HepG2 (cell line): ENCODE data around the gene ZGRF1. TPM values are rescaled to one million over a fixed set of nuclear protein-coding genes. Genes with fewer than 3 reads are reported as not detected.
"Not testable (repeated sequence)": the region's sequence is repeated elsewhere in the genome, so short reads cannot be mapped to it uniquely, and the experiment has no call there.

Source experiments
- ATAC-seq: fragments of 200-7000 bp; cut with Tn5 transposase; 3 replicates; pipeline ENCODE4 v1.9.1; 2020; ENCODE audit warnings: mild to moderate bottlenecking, moderate library complexity
- BruUV-seq: library from RNA; stranded (reverse); fragments of 400-500 nt; replicated peaks from 2 replicates; lab custom pipeline; 2021; lab: Mats Ljungman, UMichigan
- CTCF ChIA-PET: fragments of 300-600 bp; formaldehyde crosslinking; extraction: SDS; loops from one replicate; lab custom pipeline; 2021; ENCODE audit warnings: low total read pairs, inconsistent platforms, low intra/inter-chr PET ratio; lab: Yijun Ruan, JAX
- POLR2A ChIA-PET: fragments of 350-600 bp; sonication (Branson Sonifier 250); formaldehyde crosslinking; loops from one replicate; lab custom pipeline; 2020; ENCODE audit warnings: antibody characterized with exemption, inconsistent platforms; lab: Yijun Ruan, JAX
- DNase-seq: peaks from one replicate; pipeline ENCODE4 v3.0.0-alpha.2; 2015; ENCODE audit warnings: low spot score
- FAIRE-seq: peaks from 3 replicates; lab custom pipeline; 2011; peaks lifted over from hg19 to GRCh38; lab: Jason Lieb, UNC
- H2AFZ ChIP-seq: one replicate; pipeline ENCODE4 v1.6.1; 2011; ENCODE audit warnings: low read length, inconsistent platforms
- H3K27ac ChIP-seq: fragments of 300-600 bp; 3 replicates; pipeline ENCODE4 v1.8.0; 2011; ENCODE audit warnings: mixed run types, mild to moderate bottlenecking, mixed read lengths, low read length, inconsistent platforms; ENCODE audit not compliant: insufficient read depth; ENCODE audit errors: extremely low read length
- H3K27me3 ChIP-seq, 2 experiments: fragments of 200-600 bp in 1 of 2; 2 replicates in 1 of 2; 3 replicates in 1 of 2; pipeline versions ENCODE4 v1.6.0 to v1.8.0; 2011; ENCODE audit warnings: low read length in 2 of 2, mild to moderate bottlenecking in 2 of 2, moderate library complexity in 2 of 2, inconsistent platforms in 1 of 2; ENCODE audit not compliant: insufficient read depth in 2 of 2, control insufficient read depth in 1 of 2
- H3K36me3 ChIP-seq, 2 experiments: fragments of 200-600 bp in 1 of 2; replicated peaks in 1 of 2; 2 replicates in 1 of 2; 3 replicates in 1 of 2; pipeline versions ENCODE4 v1.5.1 to v1.8.0; 2011; ENCODE audit warnings: low read length in 2 of 2, inconsistent platforms in 1 of 2; ENCODE audit not compliant: insufficient read depth in 2 of 2, control insufficient read depth in 1 of 2
- H3K4me1 ChIP-seq: 2 replicates; pipeline ENCODE4 v1.5.1; 2012; ENCODE audit warnings: low read length, inconsistent platforms; ENCODE audit not compliant: insufficient read depth
- H3K4me2 ChIP-seq: 2 replicates; pipeline ENCODE4 v1.6.0; 2011; ENCODE audit warnings: low read depth, low read length, inconsistent platforms
- H3K4me3 ChIP-seq, 3 experiments: fragments of 200-600 bp in 1 of 3; sonication (generic), shearing (Covaris generic) in 1 of 3; replicated peaks in 1 of 3; 2 replicates each; pipeline ENCODE4 v1.5.1; 2011 to 2016; ENCODE audit warnings: low read length in 3 of 3, inconsistent platforms in 2 of 3, low read depth in 2 of 3, mild to moderate bottlenecking in 2 of 3, control low read depth in 1 of 3, mixed read lengths in 1 of 3; ENCODE audit not compliant: insufficient read depth in 1 of 3
- H3K79me2 ChIP-seq: one replicate; pipeline ENCODE4 v1.6.1; 2011; ENCODE audit warnings: low read length, inconsistent platforms; ENCODE audit not compliant: insufficient read depth
- H3K9ac ChIP-seq: 2 replicates; pipeline ENCODE4 v1.6.0; 2011; ENCODE audit warnings: mild to moderate bottlenecking, low read depth, low read length, inconsistent platforms; ENCODE audit not compliant: insufficient read depth
- H3K9me3 ChIP-seq: 2 replicates; pipeline ENCODE4 v1.5.1; 2012; ENCODE audit warnings: mild to moderate bottlenecking, low read length
- H4K20me1 ChIP-seq: 2 replicates; pipeline ENCODE4 v1.6.0; 2011; ENCODE audit warnings: inconsistent platforms, mild to moderate bottlenecking, low read length, moderate library complexity; ENCODE audit not compliant: insufficient read depth
- EED ChIP-seq: sonication (generic); formaldehyde crosslinking; IDR thresholded peaks from 2 replicates; pipeline ENCODE4 v1.5.0; 2020; ENCODE audit warnings: mild to moderate bottlenecking, missing genetic modification reagents
- SMYD3 ChIP-seq: sonication (generic); formaldehyde crosslinking; IDR thresholded peaks from 2 replicates; pipeline ENCODE4 v1.8.1; 2023; ENCODE audit warnings: mild to moderate bottlenecking, missing genetic modification reagents
- ZFY ChIP-seq: sonication (generic); formaldehyde crosslinking; IDR thresholded peaks from 2 replicates; pipeline ENCODE4 v1.4.0; 2020; ENCODE audit warnings: missing genetic modification reagents
- ZSCAN29 ChIP-seq: sonication (generic); formaldehyde crosslinking; conservative IDR thresholded peaks from 2 replicates; pipeline ENCODE4 v1.4.0; 2020; ENCODE audit warnings: mild to moderate bottlenecking, missing genetic modification reagents
- WGBS: methylation state at CpG from one replicate; pipeline ENCODE4 v1.1.6; 2017; ENCODE audit warnings: low lambda C conversion rate; 5-methylcytosine and 5-hydroxymethylcytosine counted together
- in situ Hi-C: cut with HindIII; loops from 2 replicates; pipeline ENCODE4 v1.10.0; 2017; ENCODE audit warnings: low pct_unique_long_range_greater_than_20kb; ENCODE audit not compliant: extremely low pct_ligation_motif_present
- intact Hi-C: fragments of 100-400 bp; cut with micrococcal nuclease; formaldehyde crosslinking; loops from one replicate; pipeline ENCODE4 v1.10.0; 2022; ENCODE audit not compliant: unreplicated experiment
- polyA plus RNA-seq, 8 experiments: library from polyadenylated mRNA; depleted of rRNA in 3 of 8; stranded (reverse) in 7 of 8; unstranded in 1 of 8; fragments of >200 nt; fragmentation: Illumina TruSeq in 4 of 8; extraction: Trizol in 4 of 8; gene quantifications; 2 replicates each; pipeline versions ENCODE4 v1.2.1 to v1.2.3, GENCODE V29; 2011 to 2016; ENCODE audit warnings: low read depth in 4 of 8, missing spikeins in 1 of 8, mixed read lengths in 1 of 8; ENCODE audit not compliant: insufficient read depth in 1 of 8
- total RNA-seq, 5 experiments: library from RNA; depleted of rRNA; stranded (reverse); fragments of >200 nt; fragmentation: Illumina TruSeq; extraction: Trizol; gene quantifications; 2 replicates each; pipeline ENCODE4 v1.2.3, GENCODE V29; 2016; ENCODE audit warnings: low read depth in 1 of 5
- TF ChIP-seq, protein P1 (sequence below): sonication (generic); formaldehyde crosslinking; IDR thresholded peaks from one replicate; pipeline ENCODE4 v1.5.1; 2020; ENCODE audit warnings: mild to moderate bottlenecking, missing genetic modification reagents; ENCODE audit errors: not compliant biosample characterization

ZGRF1 gene
- total and polyA plus RNA-seq, 2 of the 13 experiments (the other 11 are each of a cell fraction or from before 2014, with no cell fraction given), result 8.6 to 15.9 TPM

DNA sequence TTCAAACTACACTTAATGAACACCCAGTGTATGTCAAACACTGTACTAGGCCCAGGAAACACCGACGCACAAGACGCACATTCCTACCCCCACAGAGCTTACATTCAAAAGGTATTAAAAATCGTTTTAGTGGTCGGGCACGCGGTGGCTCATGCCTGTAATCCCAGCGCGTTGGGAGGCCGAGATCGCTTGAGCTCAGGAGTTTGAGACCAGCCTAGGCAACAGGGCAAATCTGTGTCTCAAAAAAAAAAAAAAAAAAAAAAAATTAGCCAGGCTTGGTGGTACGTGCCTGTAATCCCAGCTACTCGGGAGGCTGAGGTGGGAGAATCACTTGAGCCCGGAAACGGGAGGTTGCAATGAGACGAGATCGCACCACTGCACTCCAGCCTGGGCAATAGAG is 114.3 kb downstream of the ZGRF1 start:
- H4K20me1 ChIP-seq, H3K9ac ChIP-seq, H3K4me3 ChIP-seq, H2AFZ ChIP-seq, POLR2A ChIA-PET, H3K4me2 ChIP-seq, H3K79me2 ChIP-seq, H3K36me3 ChIP-seq, H3K27ac ChIP-seq, BruUV-seq, FAIRE-seq, ATAC-seq, H3K9me3 ChIP-seq, DNase-seq: not testable (repeated sequence)
- intact Hi-C loops (loop anchor here (5.0 kb wide), 1 partner anchor 80 kb away; no protein-coding TSS in a partner anchor), in situ Hi-C loops (loop anchor here (5.0 to 10.0 kb wide), 2 partner anchors 195 to 448 kb away; no protein-coding TSS in a partner anchor)
- Histone ChIP-seq H3K27me3 (peaks cover 0 to 62% of the 10 kb centered on the region in 2 experiments), H3K4me1 (peaks cover 27% of the 10 kb centered on the region)
- 68% methylated on average over 17 of the region's 17 CpGs for WGBS
- CTCF ChIA-PET, result interaction anchor here (3.2 kb wide), 1 partner anchor 194 kb away, joined by 27 read pairs; no protein-coding TSS in a partner anchor

DNA sequence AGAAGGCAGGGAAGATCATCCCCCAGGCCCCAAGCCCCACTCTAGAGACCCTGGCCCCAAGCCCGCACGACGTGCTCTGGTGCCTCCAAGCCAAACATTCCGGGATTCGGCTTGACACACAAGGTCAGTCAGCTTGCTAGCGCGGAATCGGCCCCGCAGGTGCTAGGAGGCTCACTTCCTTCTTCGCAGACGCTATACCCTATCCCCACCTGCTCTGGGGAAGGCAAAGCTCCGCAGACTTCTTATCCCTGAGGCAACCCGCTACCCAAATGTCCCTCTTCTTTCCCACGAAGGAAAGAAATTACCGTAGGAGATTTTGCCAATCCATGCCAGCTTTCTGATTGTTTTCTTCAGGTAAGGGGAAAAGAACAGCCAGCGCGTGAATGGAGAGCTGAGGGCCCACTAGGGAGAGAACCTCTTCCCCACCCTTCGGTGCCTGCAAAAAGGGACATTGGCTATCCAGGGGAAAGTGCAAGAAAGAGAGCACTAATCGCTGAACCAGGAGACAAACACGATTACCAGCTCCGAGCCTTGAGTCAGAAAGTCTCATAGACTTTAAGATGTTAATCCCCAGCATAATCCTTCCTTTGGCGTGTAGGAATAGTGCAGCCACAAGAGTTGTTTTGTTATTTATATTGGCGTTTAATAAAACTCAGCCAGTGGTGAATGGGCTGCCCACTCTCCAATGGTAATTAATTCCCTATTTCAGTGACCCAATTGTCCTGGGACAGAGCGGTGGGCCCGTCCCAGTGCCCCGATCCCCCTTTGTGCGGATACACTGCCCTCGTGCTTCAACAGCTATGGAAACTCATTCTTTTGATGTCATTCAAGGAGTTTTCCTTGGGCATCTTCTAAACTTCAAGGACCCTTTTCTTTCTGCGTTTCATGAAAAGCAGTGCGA is 115.3 kb downstream of the ZGRF1 start:
- Histone ChIP-seq H3K4me3 (no peak overlapping the region; a peak in 1 of 6 replicates), H3K27me3 (peaks cover 0 to 73% of the 10 kb centered on the region in 2 experiments), H2AFZ (no peak overlapping the region), H4K20me1 (no peaks in the 10 kb centered on the region), H3K9me3 (no peaks in the 10 kb centered on the region), H3K9ac (no peak overlapping the region), H3K79me2 (no peaks in the 10 kb centered on the region), H3K27ac (no peak overlapping the region), H3K4me2 (peak overlapping the region; percentile 38; the same call in 1 of the 2 replicates), H3K4me1 (peaks cover 27% of the 10 kb centered on the region), H3K36me3 (no peaks in the 10 kb centered on the region)
- DNase-seq (no peak), FAIRE-seq (no peak), ATAC-seq (no peak)
- ChIA-PET CTCF (no interaction called here), POLR2A (no interaction called here)
- BruUV-seq, result no TSS peak
- in situ Hi-C loops, result loop anchor here (5.0 to 10.0 kb wide), 2 partner anchors 194 to 447 kb away; no protein-coding TSS in a partner anchor
- intact Hi-C loops, result loop anchor here (5.0 kb wide), 1 partner anchor 81 kb away; no protein-coding TSS in a partner anchor
- 27% methylated on average over 29 of the region's 30 CpGs for WGBS
- TF ChIP-seq ZFY (CRISPR knock-in tag) (no peak), ZSCAN29 (no peak), EED (CRISPR knock-in tag) (no peak), SMYD3 (CRISPR knock-in tag) (no peak)
- TF ChIP-seq, protein P1, sequence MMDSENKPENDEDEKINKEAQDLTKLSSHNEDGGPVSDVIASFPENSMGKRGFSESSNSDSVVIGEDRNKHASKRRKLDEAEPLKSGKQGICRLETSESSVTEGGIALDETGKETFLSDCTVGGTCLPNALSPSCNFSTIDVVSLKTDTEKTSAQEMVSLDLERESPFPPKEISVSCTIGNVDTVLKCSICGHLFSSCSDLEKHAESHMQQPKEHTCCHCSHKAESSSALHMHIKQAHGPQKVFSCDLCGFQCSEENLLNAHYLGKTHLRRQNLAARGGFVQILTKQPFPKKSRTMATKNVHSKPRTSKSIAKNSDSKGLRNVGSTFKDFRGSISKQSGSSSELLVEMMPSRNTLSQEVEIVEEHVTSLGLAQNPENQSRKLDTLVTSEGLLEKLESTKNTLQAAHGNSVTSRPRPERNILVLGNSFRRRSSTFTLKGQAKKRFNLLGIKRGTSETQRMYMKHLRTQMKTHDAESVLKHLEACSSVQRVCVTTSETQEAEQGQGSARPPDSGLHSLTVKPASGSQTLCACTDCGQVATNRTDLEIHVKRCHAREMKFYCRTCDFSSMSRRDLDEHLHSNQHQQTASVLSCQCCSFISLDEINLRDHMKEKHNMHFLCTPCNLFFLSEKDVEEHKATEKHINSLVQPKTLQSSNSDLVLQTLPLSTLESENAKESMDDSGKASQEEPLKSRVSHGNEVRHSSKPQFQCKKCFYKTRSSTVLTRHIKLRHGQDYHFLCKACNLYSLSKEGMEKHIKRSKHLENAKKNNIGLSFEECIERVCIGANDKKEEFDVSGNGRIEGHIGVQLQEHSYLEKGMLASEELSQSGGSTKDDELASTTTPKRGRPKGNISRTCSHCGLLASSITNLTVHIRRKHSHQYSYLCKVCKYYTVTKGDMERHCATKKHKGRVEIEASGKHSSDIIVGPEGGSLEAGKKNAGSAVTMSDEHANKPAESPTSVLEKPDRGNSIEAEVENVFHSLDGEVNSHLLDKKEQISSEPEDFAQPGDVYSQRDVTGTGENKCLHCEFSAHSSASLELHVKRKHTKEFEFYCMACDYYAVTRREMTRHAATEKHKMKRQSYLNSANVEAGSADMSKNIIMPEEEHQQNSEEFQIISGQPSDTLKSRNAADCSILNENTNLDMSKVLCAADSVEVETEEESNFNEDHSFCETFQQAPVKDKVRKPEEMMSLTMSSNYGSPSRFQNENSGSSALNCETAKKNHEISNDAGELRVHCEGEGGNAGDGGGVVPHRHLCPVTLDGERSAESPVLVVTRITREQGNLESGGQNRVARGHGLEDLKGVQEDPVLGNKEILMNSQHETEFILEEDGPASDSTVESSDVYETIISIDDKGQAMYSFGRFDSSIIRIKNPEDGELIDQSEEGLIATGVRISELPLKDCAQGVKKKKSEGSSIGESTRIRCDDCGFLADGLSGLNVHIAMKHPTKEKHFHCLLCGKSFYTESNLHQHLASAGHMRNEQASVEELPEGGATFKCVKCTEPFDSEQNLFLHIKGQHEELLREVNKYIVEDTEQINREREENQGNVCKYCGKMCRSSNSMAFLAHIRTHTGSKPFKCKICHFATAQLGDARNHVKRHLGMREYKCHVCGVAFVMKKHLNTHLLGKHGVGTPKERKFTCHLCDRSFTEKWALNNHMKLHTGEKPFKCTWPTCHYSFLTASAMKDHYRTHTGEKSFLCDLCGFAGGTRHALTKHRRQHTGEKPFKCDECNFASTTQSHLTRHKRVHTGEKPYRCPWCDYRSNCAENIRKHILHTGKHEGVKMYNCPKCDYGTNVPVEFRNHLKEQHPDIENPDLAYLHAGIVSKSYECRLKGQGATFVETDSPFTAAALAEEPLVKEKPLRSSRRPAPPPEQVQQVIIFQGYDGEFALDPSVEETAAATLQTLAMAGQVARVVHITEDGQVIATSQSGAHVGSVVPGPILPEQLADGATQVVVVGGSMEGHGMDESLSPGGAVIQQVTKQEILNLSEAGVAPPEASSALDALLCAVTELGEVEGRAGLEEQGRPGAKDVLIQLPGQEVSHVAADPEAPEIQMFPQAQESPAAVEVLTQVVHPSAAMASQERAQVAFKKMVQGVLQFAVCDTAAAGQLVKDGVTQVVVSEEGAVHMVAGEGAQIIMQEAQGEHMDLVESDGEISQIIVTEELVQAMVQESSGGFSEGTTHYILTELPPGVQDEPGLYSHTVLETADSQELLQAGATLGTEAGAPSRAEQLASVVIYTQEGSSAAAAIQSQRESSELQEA, result no peak
